HG02571 (cell line): Measurements from ENCODE around the gene NOXA1.
"Not testable (repeated sequence)": the region's sequence is repeated elsewhere in the genome, so short reads cannot be mapped to it uniquely, and the experiment has no call there.

Source experiments
- ATAC-seq: cut with Tn5 transposase; IDR thresholded peaks from one replicate; pipeline ENCODE4 v1.9.1; 2021; ENCODE audit warnings: mild to moderate bottlenecking, moderate library complexity; ENCODE audit not compliant: unreplicated experiment

Gene NOXA1

DNA sequence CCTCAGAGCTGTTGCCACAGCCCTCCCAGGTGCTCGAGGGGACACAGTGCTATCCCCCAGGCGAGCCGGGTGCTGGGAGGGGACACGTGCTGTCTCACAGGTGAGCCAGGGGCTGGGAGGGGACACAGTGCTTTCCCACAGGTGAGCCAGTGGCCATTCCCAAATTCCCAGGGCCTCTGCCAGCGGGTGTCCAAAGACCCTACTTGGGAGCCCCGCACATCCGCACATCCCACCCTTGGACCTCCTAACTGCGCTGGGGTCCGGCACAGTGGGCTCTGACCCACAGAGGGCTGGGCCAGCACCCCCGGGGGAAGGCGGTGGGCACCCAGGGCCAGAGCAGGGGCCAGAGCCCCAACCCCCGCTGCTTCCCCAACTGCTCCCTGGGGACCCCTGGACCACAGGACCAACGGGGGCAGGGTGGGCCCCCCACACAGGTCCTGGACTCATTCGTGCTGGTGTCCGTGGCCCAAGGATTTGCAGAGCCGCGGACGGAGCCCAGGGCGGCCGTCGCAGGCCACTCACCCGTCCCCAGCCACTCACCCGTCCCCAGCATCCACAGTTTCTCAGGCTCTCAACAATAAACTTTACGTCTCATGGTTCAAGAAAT, 18.1 kb upstream of the NOXA1 start:
- ATAC-seq: no peak

DNA sequence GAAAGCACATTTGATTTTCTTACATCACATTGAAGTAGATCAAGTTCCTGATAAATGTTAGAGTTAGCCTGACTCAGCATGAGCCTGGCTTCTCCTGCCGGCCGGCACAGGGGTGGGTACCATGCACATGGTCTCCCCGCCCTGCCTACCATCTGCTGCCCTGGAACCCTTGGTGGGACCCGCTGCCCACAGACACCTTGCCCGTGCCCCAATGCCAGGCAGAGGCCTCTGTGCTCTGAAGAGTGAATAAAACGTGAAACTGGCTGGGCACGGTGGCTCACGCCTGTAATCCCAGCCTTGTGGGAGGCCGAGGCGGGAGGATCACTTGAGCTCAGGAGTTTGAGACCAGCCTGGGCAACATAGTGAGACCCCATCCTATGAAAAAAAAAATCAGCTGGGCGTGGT, 17.5 kb upstream of the NOXA1 start:
- no peak for ATAC-seq

DNA sequence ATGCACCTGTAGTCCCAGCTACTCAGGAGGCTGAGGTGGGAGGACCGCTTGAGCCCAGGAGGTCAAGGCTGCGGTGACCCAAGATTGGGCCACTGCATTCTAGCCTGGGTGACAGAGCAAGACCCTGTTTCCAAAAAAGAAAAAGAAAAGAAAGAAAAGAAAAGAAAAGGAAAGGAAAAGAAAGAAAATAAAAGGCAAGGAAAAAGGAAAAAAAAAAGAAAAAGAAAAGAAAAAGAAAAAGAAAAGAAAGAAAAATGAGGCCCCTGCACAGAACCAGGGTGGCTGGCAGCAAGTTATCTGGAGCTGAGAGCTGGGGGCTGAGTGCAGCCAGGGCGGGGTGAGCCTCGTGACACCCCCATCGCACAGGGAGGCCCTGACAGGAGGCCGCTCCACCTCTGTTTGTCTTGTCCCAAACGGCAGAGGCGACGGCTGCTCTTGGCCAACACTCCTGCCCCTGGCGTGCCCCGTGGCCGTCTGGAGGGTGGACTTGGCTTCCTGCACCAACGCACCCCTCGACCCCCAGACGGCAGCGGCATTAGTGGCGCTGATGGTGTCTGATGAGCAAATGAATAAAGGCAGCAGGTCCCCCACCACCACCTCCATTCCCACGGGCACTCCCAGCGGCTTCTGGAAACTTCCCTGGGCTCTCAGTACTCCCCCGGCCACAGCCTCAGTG, 17.0 kb upstream of the NOXA1 start:
- no peak for ATAC-seq

DNA sequence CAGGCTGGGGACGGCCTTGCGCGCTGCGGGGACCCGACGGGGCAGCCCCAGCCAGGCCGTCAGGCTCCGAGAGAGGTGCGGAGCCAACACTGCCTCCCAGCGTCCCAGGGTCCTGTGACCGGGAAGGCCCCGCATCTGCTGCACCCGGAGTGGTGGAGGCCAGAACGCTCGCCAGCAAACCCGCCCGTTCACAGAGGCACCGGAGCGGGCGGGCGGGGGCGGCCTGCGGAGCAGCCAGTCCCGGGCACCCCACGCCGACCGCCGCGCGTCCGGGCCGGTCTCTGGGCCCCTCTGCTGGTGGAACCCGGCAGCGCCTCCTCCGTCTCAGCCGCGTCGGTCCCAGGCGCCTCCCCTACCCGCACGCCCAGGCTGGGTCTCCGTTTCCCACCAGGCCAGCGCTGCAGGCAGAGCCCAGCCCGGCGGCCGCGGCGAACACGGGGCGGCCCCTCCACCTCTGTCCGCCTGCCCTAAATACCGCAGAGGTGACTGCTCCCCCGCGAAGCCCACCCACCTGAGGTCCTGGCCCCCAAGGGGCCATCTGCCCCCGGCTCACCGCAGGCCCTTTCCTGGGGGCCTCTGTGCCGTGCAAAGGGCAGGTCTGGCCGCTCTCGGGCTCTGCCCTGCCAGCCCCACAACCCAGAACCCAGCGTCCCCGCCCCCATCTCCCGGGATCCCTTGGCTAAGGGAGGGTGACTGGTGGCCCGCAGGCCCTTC, 16.2 kb upstream of the NOXA1 start:
- no peak for ATAC-seq

DNA sequence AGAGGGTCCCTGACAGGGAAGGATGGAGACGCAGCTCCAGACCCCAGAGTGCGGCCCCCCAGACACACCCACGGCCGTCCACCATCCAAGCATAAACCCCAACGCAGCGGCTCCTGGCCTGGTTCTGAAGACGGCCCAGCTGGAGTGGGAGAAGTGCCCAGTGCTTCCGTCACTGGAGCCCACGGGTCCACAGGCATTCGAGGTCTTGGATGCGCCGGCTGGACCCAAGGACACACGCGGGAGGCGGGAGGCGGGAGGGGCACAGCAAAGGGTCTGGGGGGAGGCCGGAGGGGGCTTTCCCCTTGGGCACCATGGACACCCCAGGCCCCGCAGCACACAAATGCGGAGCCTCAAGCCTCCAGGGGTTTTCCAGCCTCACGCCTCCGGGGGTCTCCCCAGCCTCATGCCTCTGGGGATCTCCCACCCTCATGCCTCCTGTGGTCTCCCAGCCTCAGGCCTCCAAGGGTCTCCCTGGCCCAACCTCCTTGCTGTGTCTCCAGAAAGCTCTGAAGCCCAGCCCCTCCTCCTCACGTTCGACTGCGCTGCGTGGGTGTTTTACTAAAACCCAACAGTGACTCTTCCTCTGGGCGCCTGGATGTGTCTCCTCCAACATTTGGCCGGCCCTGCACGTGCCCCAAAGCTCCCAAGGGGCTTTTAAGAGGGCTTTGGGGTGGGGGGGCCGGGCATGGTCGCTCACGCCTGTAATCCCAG, 15.4 kb upstream of the NOXA1 start:
- no peak for ATAC-seq

DNA sequence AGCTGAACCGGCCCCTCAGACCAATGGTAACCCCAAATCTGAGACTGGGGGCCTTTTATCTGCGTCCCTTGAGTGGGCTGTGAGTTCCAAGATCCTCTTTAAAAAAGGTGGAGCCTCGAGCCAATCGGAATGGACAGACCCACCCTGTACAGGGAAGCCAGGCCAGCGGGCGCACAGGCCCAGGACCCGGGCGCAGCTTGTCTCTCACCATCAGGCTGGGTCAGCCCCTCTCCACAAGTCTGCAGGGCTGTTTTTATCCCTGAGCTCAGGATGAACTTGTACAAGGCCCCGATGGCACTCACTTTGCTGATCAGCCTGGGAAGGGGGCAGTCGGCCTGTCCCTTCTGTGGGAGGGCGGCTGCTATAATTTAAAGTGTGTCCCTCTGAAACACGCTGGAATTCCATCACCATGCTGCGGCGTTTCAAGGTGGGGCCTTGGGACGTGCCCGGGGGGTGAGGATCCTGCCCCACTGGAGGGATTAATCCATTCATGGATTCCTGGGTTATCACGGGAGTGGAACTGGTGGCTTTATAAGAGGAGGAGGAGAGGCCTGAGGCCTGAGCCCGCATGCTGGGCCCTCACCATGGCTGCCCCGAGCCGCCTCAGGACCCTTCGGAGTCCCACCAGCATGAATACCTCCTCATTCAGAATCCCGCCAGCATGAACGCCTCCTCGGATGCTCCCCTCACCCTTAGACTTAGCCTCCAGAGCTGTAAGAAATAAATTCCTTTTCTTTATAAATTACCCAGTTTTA, 14.4 kb upstream of the NOXA1 start:
- no peak for ATAC-seq

DNA sequence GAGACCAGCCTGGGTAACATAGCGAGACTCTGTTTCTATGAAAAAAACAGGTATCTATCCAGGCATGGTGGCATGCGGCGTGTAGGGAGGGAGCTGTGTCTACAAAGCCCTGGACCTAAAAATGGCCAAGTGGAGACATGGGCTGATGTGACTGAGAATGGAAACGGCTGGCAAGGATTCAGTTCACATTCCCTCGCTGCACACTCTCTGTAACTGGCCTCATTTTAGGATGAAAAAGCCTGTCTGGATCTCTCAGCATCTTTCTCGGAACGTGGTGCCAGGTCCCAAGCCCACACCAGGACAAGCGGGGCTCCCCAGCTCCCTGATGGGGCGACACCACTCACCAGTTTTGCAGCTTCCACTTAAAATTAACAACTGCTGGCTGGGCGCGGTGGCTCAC, 13.7 kb upstream of the NOXA1 start:
- ATAC-seq: no peak

DNA sequence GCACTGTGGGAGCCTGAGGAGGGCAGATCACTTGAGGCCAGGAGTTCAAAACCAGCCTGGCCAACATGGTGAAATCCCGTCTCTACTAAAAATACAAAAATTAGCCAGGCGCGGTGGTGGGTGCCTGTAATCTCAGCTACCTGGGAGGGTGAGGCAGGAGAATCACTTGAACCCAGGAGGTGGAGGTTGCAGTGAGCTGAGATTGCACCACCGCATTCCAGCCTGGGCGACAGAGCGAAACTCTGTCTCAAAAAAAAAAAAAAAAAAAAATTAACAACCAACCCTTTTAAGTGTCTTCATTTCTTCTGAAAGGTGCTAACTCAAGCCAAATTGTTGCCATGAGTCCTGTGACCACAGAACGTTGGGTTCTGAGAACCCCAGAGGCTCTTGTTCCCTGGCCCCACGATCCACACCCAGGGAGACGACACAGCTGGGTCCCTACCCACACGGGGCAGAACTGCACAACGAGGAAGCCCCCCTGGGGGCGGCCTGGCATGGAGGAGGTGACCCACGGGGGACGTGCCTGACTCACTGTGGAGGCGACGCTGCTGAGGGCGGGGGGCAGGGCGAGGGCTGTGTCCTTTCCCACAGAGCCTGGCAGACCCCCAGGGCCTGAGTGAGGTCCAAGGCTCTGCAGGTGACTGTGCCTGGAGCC, 12.8 kb upstream of the NOXA1 start:
- ATAC-seq: not testable (repeated sequence)

DNA sequence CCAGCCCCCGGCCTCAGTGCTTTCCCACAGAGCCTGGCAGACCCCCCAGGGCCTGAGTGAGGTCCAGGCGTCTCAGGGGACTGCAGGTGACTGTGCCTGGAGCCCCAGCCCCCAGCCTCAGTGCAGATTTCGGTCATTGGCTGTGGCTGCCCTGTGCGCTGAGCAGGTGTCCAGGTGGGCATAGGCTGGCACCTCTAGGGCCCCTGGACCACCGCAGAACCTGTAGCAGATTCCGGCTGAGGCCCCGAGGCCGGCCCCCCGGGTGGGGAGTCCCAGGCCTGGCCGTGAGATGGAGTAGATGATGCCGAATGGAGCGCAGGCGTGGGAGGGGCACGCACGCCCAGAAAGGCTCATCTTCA, 12.3 kb upstream of the NOXA1 start:
- no peak for ATAC-seq

DNA sequence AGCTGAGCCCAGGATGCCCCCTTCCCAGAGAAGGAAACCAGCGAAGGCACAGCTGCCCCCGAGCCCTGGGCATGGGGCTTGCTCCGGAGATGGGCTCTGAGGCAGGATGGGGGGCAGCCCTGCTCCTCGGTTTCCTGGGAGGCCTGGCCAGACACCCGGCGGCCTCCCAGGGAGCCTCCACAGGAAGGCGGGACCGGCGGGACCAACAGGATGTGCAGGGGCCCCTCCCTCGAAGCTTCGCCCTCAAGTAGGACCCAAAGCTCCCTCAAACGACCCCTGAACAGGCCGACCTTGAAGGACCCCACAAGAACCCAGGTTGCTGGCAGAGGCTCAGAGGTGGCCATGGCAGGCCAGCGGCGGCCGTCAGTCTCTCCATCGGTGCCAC, 11.9 kb upstream of the NOXA1 start:
- ATAC-seq: no peak

DNA sequence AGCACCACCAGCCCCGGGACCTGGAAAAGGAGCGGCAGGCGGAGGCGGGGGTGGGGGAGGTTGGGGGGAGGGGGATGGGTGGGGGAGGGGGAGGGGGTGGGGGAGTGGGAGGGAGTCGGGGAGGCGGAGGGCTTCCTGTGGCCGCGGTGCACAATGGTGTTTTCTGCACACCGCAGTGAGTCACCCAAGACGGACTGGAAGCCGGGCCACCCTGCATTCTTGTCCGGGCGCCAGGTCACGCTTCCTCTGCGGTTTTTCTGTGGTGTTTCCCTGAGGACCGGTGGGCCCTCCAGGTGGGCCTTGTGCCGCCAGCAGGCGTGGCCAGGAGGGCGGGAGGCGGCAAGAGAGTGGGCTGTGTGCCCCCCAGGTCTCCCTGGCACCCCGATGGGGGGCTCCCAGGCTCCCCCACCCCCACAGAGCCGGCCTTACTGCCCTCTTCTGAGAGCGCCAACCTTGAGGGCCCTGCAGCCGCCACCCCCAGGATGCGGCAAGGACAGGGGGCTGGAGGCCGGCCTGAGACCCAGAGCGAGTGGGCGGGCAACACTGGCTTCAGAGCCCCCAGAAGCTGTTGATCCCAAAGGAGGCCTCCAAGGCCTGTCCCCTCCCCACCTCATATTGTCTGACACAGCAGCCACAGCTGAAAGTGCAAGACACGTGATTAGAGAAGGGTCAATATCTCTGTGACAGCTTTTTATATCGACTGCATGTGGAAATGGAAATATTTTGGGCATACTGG, 11.4 kb upstream of the NOXA1 start:
- ATAC-seq: no peak

DNA sequence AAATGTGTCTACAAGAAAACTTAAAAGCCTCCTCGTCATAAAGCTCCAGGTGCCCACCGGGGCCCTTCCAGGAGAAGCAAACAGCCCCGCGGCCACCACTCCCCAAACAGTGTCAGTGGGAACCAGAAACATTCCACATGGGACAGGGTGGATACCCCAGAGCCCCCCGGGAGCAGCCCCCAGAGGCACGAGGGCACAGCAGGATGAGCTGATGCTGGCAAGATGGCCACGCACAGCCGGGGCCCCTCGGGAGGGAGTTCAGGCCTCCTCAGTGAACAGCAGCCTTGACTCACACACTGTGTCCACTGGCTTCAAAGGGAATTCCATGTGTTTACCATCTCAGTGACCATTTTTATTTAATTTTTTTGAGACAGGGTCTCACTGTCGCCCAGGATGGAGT, 10.8 kb upstream of the NOXA1 start:
- ATAC-seq: no peak

DNA sequence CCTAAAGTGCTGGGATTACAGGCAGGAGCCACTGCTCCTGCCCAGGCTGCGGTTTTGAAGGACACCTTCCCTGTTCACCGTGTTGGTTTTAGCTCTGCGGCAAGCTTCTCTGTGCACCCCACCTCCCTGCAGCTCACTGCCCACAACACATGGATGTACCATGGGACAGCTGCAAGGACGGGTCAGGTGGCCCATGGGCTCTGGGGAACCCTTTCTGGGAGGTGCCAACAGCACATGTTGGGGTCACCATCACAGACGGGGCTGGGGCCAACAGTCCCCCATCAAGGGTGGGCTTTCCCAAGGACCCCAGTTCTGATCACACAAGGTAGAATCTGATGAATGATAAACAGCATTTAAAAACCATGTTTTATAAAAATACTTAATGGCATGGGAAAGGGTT, 7.7 kb upstream of the NOXA1 start:
- no peak for ATAC-seq

DNA sequence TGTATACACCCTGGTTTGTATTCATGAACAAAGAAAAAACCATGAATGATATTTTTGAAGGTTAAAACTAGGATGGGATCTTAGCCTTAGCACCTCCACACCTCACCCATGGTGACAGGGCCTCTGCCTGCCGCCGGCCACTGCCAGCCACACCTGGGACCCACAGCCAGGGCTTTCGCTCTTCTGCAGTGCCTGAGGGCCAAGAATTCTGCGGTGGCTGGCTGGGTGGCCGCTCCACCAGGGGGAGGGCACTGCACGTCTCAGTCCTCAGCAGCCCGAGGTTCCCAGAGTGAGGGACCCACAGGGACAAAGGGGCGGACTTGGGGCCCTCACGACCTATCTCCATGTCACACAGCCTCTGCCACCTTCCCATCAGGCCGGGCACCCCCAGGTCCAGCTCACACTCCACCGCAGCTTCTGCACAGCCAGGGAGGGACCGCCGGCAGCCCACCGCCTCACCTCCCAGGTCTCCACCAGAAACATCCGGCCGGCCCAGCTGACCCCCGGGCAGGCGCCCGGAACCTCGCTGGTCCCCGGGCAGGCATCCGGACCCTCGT, 7.1 kb upstream of the NOXA1 start:
- ATAC-seq: no peak

DNA sequence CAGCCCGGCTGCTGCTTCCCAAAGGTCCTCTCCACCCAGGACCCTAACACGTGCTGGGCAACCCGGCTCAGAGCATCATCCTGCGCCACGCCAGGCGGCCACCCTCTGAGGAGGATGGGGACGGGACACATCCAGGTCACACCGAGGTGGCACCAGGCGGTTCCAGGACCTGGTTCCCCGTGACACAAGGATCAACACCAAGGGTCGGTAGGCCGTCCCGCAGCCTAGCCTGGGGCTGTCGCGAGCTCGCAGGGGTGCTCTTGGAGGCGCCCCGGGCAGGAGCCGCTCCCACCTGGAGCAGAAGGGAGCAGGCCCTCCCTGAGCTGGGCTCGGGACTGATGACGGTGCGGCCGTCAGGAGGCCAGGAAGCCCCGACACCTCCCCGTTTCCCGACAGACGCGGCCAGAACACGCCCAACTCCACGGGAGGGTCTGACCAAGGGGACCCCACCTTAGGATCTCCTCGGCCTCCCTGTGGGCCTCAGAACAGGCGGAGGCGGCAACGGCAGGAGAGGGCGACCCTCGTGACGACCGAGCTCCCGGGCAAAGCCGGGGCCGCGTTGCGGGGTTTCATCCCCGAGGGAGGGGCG, 6.5 kb upstream of the NOXA1 start:
- ATAC-seq: no peak

DNA sequence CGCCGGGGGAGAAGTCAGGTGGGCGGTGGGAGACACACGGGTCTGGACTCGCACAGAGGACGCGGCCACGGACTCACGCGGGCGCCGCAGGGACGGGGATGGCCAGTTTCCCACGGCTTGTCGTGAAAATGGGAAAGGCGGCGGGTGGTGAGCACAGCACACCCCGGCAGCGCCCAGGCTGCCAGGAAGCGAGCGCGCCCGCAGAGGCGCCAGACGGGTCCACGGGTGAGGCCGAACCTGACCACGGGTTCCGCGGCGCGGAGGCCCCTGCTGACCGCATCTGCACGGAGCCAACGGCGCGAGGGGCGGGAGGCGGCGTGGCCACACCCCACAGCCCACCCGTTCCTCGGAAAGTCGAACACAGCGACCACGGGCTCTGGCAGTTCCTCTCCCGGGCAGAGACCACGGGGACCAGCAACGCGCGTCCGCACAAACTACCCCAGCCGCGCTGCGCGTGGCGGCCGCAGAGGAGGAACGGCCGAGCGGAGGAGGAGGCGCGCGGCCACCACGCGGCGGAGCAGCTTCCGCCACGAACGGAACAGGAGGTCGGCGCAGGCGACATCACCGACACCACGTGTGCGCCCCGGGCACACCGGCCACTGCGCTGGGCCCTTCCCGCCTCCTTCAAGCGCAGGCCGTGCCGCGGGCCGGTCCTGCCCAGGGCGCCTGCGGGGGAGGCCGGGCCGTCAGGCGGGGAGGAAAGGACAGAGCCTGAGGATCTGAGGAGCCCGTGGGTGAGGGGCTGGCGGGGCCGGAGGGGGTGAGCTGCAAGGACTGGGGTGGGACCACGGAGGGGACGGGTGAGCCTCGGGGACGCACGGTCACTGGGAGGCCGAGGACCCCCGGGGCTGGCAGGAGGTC, 5.8 kb upstream of the NOXA1 start:
- ATAC-seq: no peak

DNA sequence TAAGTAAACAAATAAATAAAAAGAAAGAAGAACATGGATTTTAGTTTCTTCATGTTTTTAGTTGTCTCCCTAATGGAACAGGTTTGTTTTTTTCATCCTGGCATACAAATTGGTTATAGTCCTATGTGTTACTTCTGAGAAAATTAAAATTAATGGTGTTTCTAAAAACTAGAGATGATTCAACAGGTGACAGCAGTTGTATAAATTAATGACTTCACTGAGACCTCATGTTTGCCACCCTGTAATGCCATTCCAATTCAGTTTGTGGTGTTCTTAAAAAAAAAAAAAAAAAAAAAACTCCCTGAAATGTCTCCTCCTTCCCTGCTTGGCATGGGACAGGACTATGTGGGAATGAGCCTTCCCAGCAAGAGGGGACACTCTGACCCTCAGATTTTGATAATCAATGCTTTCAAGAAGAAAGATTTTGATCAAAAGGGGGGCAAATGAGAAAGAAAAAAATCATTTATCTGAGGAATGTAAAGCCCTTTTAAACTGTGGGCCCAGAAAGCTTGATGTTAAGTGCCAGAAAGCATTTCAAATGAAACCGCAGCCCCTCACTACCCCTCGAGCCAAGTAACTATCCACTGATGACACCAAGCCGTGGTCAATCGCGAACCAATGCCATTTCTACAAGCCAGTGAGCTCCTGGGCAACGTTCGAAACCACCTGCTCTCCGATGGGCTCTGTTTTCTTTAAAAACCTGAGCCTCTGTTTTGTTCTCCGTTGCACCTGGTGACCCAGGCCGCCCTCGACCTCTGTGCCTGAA, 1.2 kb upstream of the NOXA1 start:
- no peak for ATAC-seq
